Measurements from ENCODE around the gene STRA8.

The STRA8 gene, protein sequence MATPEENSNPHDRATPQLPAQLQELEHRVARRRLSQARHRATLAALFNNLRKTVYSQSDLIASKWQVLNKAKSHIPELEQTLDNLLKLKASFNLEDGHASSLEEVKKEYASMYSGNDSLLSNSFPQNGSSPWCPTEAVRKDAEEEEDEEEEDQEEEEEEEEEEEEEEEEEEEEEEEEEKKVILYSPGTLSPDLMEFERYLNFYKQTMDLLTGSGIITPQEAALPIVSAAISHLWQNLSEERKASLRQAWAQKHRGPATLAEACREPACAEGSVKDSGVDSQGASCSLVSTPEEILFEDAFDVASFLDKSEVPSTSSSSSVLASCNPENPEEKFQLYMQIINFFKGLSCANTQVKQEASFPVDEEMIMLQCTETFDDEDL

GRCh38 chr7:135233570-135233969 lies at the start of gene STRA8:
Gene STRA8, plus strand, starts transcription at chr7:135233838. Its CDS starts 6,687 bp downstream, at chr7:135240525.
- no peak for DNase-seq

- DNase-seq: no peak
Observed at GRCh38 chr7:135184254-135184841, 49.3 kb upstream of the STRA8 start.

GRCh38 chr7:135185471-135186260 lies 48.0 kb upstream of the STRA8 start:
- no peak for DNase-seq

- no peak for DNase-seq
Observed at GRCh38 chr7:135186261-135186540, 47.4 kb upstream of the STRA8 start.

GRCh38 chr7:135186841-135187253 lies 46.8 kb upstream of the STRA8 start:
- no peak for DNase-seq

- DNase-seq: no peak
Observed at GRCh38 chr7:135188298-135188984, 45.2 kb upstream of the STRA8 start.

DNA sequence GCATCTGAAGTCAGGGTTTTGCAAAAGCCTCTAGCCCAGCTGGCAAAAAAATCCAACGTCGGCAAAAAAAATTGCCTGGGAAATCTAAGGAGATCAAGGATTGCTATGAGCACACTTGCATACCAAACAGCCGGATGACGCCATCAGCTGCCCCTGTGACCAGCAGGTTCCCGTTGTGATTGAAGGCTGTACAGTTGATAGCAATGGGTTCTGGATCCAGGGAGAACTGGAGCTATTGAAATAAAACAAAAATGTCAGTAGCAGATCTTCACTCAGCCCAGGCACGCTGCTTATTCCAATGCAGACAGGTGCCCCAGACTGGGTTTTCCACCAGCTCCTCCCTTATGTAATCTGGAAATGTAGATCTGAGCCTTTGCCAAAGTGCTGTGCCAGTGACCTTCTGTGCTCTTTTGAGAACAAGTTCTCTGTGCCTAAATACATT lies 44.4 kb upstream of the STRA8 start:
- DNase-seq: no peak

- DNase-seq: no peak
Observed at GRCh38 chr7:135189961-135190360, 43.7 kb upstream of the STRA8 start.

- no peak for DNase-seq
Observed at GRCh38 chr7:135190703-135191102, 42.9 kb upstream of the STRA8 start.

GRCh38 chr7:135192914-135193536 lies 40.6 kb upstream of the STRA8 start:
- DNase-seq: no peak

DNA sequence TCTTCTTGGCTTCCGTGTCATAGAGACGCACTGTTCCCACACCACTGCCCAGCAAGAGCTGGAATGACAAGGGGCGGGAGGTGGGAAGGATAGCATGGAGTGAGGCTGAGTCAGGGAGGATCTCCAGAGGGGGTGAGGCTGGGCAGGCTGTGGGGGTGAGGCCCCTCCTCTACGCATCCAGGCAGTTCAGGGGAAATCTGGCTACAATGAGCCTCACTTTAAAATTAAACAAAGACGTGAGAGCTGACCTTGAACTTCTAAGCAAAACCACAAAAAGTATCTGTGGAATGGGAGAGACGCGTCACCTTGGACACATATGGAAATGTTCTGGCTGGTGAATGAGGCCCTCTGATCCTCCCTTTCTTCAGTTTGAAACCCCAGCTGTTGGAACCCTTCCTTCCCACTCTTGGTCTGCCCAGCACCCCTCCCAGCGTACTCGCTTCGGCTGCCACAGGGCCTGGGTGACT lies 40.0 kb upstream of the STRA8 start:
- DNase-seq: no peak

GRCh38 chr7:135194494-135195095 lies 39.0 kb upstream of the STRA8 start:
- DNase-seq: peak; percentile 27

DNA sequence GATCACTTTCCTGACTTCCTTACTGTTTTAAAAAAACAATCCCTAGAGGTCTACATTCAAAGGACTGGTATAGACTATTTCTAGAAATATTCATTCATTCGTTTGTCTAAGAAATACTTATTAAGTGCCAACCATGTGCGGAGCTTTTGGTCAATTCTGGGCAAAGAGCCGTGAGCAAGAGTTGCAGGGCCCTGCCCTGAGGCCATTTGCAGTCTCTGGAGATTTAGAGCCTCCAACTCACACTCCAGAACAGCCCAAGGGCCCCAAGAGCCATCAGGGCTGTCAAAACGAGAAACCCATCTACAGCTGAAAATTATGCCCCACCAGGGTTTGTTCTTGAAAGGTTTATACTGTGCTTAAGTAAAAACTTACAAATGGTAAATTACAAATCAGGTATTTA lies 38.5 kb upstream of the STRA8 start:
- DNase-seq: no peak

DNA sequence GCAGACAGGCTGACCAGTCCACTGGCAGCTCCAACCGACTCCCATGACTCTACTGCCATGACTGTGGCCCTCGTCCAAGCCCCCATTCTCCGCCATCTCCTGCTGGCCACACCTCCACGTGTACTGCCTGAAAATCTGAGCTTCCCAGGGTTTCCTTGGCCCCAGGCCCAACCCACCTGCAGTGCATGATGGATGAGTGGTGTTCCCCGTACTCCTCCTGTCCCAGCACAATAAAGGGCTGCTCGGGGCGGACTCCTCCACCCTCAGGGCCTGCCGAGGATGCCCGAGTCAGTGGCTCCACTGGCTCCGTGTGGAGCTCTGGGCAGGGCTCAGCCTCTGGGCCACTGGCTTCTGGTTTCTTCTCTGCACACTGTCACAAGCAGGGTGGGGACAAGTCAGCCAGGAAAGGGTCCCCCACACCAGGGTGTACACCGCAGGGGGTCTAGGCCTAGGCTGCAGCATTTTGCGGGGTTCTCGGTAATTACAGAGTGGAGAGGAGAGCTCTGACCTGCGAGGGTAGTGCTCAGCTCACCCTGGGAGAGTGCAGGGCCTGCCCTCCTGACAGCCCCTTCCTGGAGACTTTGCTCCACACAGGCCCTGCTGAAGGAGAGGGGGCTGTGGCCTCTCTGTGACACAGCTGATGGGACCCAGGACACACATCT lies 37.5 kb upstream of the STRA8 start:
- DNase-seq: no peak

- no peak for DNase-seq
Observed at GRCh38 chr7:135197343-135197742, 36.3 kb upstream of the STRA8 start.

DNA sequence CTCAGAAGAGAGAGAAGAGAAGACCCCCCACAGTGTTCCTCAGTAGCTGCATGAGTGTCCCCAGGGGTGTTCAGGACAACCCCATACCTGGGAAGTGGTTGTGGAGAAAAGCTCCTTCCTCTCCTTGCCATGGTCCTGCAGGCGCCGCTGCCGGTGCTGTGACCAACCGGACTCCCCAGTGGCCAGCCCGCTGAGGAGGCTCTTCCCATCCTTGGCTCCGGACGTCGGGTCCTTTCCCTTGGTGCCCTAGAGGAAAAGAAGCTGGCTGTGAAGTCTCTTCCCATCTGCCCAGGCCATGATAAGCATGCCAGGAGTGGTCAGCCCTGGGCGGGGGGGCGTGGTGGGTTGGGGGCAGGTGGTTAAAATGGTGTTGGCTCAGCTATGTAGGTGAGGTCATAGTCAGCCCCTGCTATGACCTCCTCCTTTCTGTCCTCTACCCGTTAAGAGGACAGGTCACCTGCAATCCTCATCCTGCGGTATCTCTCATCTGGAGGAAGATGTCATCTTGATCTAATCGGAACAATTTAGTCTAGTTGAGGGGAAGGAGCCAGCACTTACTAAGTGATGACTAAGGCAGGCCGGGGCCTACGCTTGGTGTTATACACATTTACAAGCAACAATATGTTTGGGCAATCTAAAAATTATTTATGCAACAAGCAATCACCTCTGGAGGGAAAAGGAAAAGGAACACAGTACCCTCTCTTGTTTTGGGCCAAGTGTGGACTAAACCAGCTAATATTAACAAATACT lies 35.6 kb upstream of the STRA8 start:
- no peak for DNase-seq

GRCh38 chr7:135199439-135199838 lies 34.2 kb upstream of the STRA8 start:
- no peak for DNase-seq

GRCh38 chr7:135200821-135201331 lies 32.8 kb upstream of the STRA8 start:
- no peak for DNase-seq

DNA sequence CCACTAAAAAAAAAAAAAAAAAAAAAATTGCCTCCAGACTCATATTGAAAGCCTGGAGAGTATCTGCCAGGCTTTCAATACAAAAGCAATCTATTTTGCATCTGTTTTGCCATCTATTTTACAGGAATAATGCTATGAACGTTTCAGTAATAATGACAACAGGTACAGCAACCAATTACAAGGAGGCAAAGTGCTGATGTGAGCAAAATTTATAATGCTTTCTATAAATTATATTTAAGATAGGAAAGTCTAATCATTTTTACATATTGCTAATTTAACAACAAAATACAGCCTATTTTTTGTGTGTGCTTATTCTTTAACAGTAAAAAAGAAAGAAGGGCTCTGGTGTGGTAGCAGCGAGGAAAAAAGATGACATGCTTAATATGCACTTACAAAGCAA lies 32.3 kb upstream of the STRA8 start:
- no peak for DNase-seq

DNA sequence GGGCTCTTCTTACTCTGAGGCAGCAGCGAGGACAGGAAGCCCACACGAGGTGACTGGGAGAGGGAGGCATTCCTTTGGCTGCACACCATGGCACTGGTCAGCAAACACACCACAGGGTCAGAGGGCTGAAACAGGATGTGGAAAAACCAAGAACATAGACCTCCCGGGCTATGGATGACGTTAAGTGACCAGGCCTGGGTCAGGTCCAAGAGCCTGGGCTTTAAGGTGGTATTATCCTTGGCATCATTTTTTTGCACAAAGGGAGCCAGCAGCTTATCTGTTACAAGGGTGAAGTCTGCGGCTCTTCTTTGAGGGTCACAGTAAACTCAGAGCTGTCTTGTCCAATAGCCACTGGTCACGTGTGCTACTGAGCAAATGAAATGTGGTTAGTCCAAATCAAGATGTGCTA lies 29.3 kb upstream of the STRA8 start:
- no peak for DNase-seq

DNA sequence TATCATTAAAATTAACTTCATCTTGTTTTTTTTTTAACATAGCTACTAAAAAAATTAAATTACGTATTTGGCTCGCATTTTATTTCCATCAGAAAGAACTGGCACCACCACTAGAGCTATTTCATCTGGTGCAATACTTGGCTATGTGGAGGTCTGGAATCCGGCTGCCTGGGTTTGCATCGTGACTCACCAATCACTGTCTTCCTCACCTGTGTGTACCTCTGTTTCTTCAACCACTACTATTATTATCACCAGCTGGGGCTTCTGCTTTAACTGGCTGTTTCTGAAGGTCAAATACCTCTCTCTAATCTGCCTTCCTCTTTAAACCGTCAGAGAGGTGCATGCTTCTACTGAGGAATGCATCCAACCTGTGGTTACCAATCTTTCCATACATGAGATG lies 28.8 kb upstream of the STRA8 start:
- no peak for DNase-seq

Data from NCI-H2171 treated with DMSO at 0.1 percent for 48 hours (cell line).